ENCODE results near the gene DPP6.

Gene DPP6

DNA sequence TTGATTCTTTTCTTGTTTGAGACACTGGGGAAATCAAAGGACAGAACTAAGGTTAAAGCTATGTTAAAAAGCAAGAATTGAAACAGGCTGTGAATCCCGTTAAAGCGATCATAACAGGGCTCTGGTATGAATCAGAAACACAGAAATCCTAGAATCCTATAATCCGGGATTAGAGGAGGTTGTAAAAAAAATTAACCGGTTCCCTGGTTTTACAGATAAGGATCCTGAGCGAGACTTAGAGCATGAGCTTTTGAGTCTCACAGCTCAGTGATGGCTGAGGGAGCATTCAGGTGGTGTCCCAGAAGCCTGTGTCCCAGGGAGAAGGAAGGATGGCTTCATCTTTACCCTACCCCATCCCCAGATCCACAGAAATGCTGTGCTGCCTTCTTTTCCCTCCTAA, 489.4 kb downstream of the DPP6 start:
- no peak for DNase-seq (ENCODE audit: low read depth)
- no peak overlapping the region for H3K4me3 ChIP-seq (ENCODE audit: low read depth, low read length)
- TF ChIP-seq, protein P1, sequence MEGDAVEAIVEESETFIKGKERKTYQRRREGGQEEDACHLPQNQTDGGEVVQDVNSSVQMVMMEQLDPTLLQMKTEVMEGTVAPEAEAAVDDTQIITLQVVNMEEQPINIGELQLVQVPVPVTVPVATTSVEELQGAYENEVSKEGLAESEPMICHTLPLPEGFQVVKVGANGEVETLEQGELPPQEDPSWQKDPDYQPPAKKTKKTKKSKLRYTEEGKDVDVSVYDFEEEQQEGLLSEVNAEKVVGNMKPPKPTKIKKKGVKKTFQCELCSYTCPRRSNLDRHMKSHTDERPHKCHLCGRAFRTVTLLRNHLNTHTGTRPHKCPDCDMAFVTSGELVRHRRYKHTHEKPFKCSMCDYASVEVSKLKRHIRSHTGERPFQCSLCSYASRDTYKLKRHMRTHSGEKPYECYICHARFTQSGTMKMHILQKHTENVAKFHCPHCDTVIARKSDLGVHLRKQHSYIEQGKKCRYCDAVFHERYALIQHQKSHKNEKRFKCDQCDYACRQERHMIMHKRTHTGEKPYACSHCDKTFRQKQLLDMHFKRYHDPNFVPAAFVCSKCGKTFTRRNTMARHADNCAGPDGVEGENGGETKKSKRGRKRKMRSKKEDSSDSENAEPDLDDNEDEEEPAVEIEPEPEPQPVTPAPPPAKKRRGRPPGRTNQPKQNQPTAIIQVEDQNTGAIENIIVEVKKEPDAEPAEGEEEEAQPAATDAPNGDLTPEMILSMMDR (IDR thresholded peaks at IDR 0.05; ENCODE audit: control insufficient read depth, extremely low read depth, insufficient read depth): no peak

DNA sequence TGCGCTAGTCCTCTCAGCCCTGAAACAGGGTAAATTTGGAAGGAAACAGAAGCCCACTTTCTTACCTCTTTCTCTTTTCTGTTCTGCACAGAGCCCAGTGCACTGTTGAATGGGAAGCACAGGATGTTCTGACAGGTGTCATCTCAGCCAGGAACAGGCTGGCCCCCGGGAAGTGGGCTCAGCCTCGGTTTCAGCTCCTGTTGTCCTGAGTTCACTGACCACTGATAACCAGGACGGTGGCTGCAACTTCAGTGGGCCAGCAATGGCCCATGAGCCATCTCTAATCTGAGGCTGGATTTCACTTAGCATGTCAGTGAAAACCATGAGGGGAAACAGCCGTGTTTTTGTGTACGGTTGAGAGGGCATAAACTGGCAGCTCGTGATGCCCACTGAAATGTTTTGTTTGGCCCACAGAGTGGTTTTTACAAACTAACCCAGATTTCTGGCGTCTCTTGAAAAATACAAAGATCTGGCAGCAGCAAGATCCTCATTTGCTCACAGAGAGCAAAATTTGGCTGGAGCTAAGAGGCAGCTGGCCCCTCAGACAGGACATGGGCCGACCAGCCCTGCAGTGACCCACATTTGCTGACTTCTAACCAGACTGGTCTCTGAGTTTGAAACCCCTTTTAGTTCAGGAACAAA, 494.9 kb downstream of the DPP6 start:
- no peak overlapping the region for H3K4me3 ChIP-seq (ENCODE audit: low read depth, low read length)
- TF ChIP-seq, protein P1 (IDR thresholded peaks at IDR 0.05; ENCODE audit: control insufficient read depth, extremely low read depth, insufficient read depth): no peak
- DNase-seq (ENCODE audit: low read depth): no peak

DNA sequence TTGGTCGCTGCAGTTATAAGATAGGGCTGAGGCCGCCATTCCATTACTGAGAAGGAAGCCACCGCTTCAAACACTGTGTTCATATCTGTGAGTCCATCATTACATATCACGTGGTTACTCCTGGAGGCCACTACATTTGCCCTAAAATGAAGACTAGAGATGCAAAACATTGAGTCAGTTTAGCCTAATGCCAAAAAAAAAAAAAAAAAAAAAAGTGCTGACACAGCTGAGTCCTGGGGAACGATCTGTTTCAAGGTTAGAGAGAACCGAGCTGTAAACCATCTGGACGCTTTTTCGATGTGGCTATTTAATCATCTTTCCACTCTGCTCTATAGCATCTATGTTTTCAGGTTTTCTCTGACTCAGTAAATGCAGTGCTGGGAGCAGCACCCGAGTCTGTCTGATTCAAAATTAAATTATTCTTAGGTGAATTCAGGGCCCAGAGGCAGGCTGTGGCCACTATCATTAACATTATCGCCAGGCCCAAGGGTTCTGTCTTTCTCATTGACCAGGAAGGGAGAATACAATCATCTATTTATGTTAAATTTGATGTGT, 501.6 kb downstream of the DPP6 start:
- DNase-seq (ENCODE audit: low read depth): no peak
- H3K4me3 ChIP-seq (ENCODE audit: low read depth, low read length): no peak overlapping the region
- TF ChIP-seq, protein P1 (IDR thresholded peaks at IDR 0.05; ENCODE audit: control insufficient read depth, extremely low read depth, insufficient read depth): no peak

DNA sequence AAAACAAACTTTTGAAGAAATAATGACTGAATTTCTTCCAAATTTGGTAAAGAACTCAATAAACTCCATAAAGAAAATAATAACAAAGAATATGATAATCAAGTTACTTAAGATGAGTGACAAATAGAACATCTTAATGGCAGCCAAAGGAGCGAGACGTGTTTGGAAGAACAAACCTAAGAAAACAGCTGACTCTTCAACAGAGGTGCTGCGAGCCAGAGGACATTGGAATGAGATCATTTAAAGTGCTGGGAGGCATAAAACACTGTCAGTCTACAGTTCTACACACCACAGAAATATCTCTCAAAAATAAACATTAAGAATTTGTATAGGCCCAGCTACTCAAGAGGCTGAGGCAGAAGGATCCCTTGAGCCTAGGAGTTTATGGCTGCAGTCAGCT, 507.3 kb downstream of the DPP6 start:
- H3K4me3 ChIP-seq (ENCODE audit: low read depth, low read length): no peak overlapping the region
- TF ChIP-seq, protein P1 (IDR thresholded peaks at IDR 0.05; ENCODE audit: control insufficient read depth, extremely low read depth, insufficient read depth): no peak
- DNase-seq (ENCODE audit: low read depth): no peak

DNA sequence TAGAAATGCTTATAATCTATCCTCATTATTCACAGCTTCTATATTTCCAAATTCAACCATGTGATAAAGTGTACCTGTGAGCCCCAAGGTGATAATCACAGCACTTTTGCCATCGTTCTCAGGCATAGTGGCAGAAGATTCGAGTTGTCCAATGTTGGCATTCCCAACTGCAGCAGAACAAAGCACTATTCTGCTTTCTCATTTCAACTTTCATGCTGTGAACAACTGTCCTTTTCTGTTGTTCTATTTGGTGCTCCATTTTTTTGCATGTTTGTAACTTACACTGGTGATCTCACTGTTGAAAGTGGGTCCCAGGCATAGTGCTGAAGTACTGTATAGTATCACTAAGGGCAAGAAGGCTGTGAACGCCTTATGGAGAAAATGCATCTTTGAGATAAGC, 512.5 kb downstream of the DPP6 start:
- TF ChIP-seq, protein P1 (IDR thresholded peaks at IDR 0.05; ENCODE audit: control insufficient read depth, extremely low read depth, insufficient read depth): no peak
- DNase-seq (ENCODE audit: low read depth): no peak
- no peak overlapping the region for H3K4me3 ChIP-seq (ENCODE audit: low read depth, low read length)

DNA sequence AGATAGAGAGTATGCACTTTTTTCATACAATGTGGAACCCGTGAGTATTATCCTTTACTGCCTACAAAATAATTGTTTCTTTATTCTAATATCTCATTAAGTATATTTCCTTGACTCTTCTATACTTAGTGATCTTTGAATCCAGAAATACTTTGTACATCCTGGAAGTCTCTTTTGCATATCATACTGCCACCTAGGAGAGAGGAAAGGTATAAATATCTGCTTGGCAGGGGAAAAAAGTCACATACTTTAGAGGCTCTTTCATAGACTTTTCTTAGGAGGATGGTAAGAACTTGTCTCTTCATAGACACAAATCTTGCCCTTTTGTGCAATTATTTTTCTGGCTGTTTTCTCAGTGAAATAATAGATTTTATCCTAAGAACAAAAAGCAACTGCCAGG, 514.7 kb downstream of the DPP6 start:
- TF ChIP-seq, protein P1 (IDR thresholded peaks at IDR 0.05; ENCODE audit: control insufficient read depth, extremely low read depth, insufficient read depth): peak; percentile 30; the same call in 1 of the 2 replicates
- no peak for DNase-seq (ENCODE audit: low read depth)
- H3K4me3 ChIP-seq (ENCODE audit: low read depth, low read length): no peak overlapping the region

DNA sequence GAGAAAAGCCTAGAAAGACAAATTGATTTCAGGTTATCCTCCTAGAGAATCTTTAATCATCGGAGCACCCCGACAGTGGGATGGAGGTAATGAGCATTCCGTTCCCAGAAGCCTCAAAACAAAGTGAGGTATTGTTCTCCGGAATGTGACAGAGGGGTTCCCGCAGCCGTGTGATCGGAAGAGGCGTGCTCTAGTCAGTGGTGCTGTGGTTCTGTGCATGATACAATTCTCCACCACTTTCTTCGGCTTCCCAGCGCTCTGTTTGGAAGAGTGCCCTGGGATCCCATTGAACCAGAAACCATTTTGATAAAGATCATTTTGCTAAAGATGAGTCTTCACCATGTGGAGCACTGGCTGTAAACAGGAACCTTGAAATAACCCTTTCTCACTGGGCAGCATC, 516.1 kb downstream of the DPP6 start:
- no peak overlapping the region for H3K4me3 ChIP-seq (ENCODE audit: low read depth, low read length)
- TF ChIP-seq, protein P1 (IDR thresholded peaks at IDR 0.05; ENCODE audit: control insufficient read depth, extremely low read depth, insufficient read depth): no peak
- DNase-seq (ENCODE audit: low read depth): no peak

Measured in LNCaP clone FGC (cell line).